NCI-H1417 (cell line): ENCODE data around the gene TSPEAR.

Experiments
- DNase-seq, 3 experiments: peaks; one replicate each; lab custom pipeline; 2025; lab: John Stamatoyannopoulos, UW

The TSPEAR gene

DNA sequence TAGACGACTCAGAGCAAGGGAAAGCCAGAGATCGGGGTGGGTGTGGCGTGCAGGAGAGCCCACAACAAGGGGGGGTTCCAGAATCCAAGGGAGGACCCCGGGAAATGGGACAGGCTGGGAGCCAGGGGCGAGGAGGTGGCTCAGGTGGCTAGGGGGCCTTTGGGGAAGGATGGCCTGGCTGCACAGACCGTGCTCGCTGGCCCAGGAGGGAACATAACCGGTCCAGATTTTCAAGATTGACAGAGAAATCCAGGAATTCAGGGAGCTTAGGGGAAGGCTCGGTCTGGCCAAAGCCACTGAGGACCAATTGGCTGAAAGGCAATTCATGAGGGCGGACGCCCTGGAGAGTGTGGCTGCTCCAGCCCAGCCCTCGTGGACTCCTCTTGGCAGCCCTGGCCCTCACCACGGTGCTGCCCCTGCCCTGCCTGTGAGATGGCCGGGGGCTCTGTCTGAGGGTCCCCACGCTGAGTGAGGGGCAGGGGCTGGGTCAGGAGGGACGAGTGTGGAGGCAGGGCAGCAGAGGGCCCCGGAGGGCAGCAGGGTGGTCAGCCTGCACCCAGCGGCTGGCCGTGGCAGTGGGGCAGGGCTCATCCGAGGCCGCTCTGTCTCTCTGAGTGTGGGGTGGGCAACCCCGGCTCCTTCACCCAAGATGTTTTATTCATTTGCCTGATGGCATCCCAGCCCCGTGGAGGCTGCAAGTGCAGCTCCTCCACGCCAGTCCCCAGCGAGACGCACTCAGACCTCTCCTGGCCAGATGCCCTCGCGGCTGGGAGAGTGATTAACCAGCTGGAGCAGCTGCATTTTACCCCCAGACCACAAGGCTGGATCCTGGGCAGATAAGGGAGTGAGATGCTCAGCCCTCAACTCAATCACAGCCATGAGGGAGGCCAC is 261.7 kb downstream of the TSPEAR start:
- no peak for DNase-seq

DNA sequence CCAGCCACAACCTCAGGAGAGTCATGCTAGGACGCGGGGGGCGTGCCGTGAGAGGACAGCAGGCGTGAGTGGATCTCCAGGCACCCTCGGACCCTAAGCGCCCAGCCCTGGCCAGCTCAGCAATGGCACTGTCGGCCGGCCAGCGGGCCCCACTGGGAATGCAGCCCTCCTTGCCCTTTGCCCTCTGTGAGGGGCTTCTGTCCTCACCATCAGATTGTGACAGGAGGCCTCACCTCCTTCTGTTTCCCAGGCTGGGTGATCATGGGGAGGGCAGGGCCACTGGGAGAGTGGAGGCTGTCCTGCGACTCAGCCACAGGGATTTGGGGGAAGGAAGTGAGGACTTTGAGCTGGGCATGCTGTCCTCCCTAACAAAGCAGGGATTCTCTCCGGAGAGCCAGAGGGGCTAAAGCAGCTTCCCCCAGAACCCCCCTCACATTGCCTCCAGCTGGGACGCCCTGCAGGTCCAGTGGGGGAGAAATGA is 262.7 kb downstream of the TSPEAR start:
- DNase-seq, result no peak
